ENCODE measurements around the gene GLUD1. TPM values are rescaled to one million over a fixed set of nuclear protein-coding genes. Genes with fewer than 3 reads are reported as not detected.
"Not testable (repeated sequence)": the region's sequence is repeated elsewhere in the genome, so short reads cannot be mapped to it uniquely, and the experiment has no call there.

The GLUD1 gene
- total and polyA plus RNA-seq, 7 donors: 71.3 to 162 (median 144) TPM

GRCh38 chr10:87084291-87084782, 10.3 kb downstream of the GLUD1 start:
- H3K9me3 ChIP-seq; intact Hi-C loops (cut with DNase I); H3K4me3 ChIP-seq; H3K27me3 ChIP-seq; H3K36me3 ChIP-seq; DNase-seq: not testable (repeated sequence)
- peak in 1 of 4 donors; percentile 15 for TF ChIP-seq POLR2AphosphoS5 (IDR thresholded peaks at IDR 0.05)
- peak overlapping the region; percentile 9 to 57 (median 28) for H3K27ac ChIP-seq
- H3K4me1 ChIP-seq: peaks cover 0 to 27% (median 21%) of the 10 kb centered on the region in 4 donors

- intact Hi-C loops (cut with DNase I); H3K27me3 ChIP-seq; H3K9me3 ChIP-seq; H3K4me3 ChIP-seq; H3K36me3 ChIP-seq; DNase-seq: not testable (repeated sequence)
- Histone ChIP-seq H3K27ac (peak overlapping the region; percentile 9 to 57 (median 28)), H3K4me1 (peaks cover 0 to 27% (median 21%) of the 10 kb centered on the region in 4 donors)
- WGBS, 2 donors: 50 to 61% methylated on average over 5 of the region's 5 CpGs
Observed at GRCh38 chr10:87083576-87084290, 10.9 kb downstream of the GLUD1 start.

GRCh38 chr10:87082219-87082618, 12.4 kb downstream of the GLUD1 start:
- H3K4me3 ChIP-seq; intact Hi-C loops (cut with DNase I); H3K36me3 ChIP-seq; H3K27me3 ChIP-seq; H3K9me3 ChIP-seq; DNase-seq: not testable (repeated sequence)
- peak overlapping the region in 3 of 4 donors; percentile 40 to 57 (median 45) for H3K27ac ChIP-seq
- 72 to 86% methylated on average over 1 of the region's 1 CpG for WGBS, 2 donors
- peaks cover 0 to 27% (median 21%) of the 10 kb centered on the region in 4 donors for H3K4me1 ChIP-seq

- DNase-seq; H3K4me3 ChIP-seq; H3K27me3 ChIP-seq; H3K36me3 ChIP-seq; H3K9me3 ChIP-seq; intact Hi-C loops (cut with DNase I): not testable (repeated sequence)
- WGBS, 2 donors: 77 to 87% methylated on average over 1 to 2 of the region's 3 CpGs
- Histone ChIP-seq H3K4me1 (peaks cover 0 to 27% (median 21%) of the 10 kb centered on the region in 4 donors), H3K27ac (peak overlapping the region in 3 of 4 donors; percentile 40 to 57 (median 45))
Observed at GRCh38 chr10:87081574-87081973, 13.1 kb downstream of the GLUD1 start.

GRCh38 chr10:87080621-87081020, 14.0 kb downstream of the GLUD1 start:
- H3K27ac ChIP-seq; H3K27me3 ChIP-seq; H3K9me3 ChIP-seq; H3K4me3 ChIP-seq; DNase-seq; H3K36me3 ChIP-seq; intact Hi-C loops (cut with DNase I): not testable (repeated sequence)
- WGBS, 2 donors: 97% methylated on average over 30 of the region's 31 CpGs
- H3K4me1 ChIP-seq: peaks cover 0 to 27% (median 21%) of the 10 kb centered on the region in 4 donors

GRCh38 chr10:87079106-87079836, 15.4 kb downstream of the GLUD1 start:
- Histone ChIP-seq H3K36me3 (peaks cover 0 to 20% (median 1%) of the 10 kb centered on the region in 4 donors), H3K9me3 (no peaks in the 10 kb centered on the region), H3K4me3 (no peak overlapping the region), H3K27ac (no peak overlapping the region), H3K4me1 (peaks cover 0 to 18% (median 13%) of the 10 kb centered on the region in 4 donors), H3K27me3 (no peaks in the 10 kb centered on the region)
- intact Hi-C loops (cut with DNase I): no loop called here
- TF ChIP-seq POLR2A (IDR thresholded peaks at IDR 0.05): no peak
- no peak for TF ChIP-seq EP300 (IDR thresholded peaks at IDR 0.05)
- no peak for TF ChIP-seq POLR2AphosphoS5 (IDR thresholded peaks at IDR 0.05)
- TF ChIP-seq CTCF (IDR thresholded peaks at IDR 0.05): no peak
- no peak for DNase-seq
- WGBS, 2 donors: 85 to 86% methylated on average over 11 of the region's 11 CpGs

- DNase-seq; H3K27ac ChIP-seq; H3K4me1 ChIP-seq; H3K9me3 ChIP-seq; H3K4me3 ChIP-seq; intact Hi-C loops (cut with DNase I); H3K27me3 ChIP-seq: not testable (repeated sequence)
- WGBS, 2 donors: 93 to 96% methylated on average over 2 of the region's 2 CpGs
- peaks cover 0 to 49% (median 2%) of the 10 kb centered on the region in 4 donors for H3K36me3 ChIP-seq
Observed at GRCh38 chr10:87076421-87076820, 18.2 kb downstream of the GLUD1 start.
